SK-N-SH (cell line): ENCODE results near the gene C1orf174. TPM values are rescaled to one million over a fixed set of nuclear protein-coding genes. Genes with fewer than 3 reads are reported as not detected.

Experiments used
- CTCF ChIA-PET: fragments of 300-600, 350-600 bp; formaldehyde crosslinking; extraction: SDS; loops from one replicate; lab custom pipeline; 2021; lab: Yijun Ruan, JAX
- POLR2A ChIA-PET: fragments of 350-600 bp; sonication (Branson Sonifier 250); formaldehyde crosslinking; extraction: SDS; loops from one replicate; lab custom pipeline; 2020; ENCODE audit warnings: antibody characterized with exemption, inconsistent platforms; lab: Yijun Ruan, JAX
- DNase-seq: peaks from one replicate; pipeline ENCODE4 v3.0.0; 2012
- H2AFZ ChIP-seq: fragments of 200-600 bp; sonication (generic); 2 replicates; pipeline ENCODE4 v1.8.1; 2016; ENCODE audit warnings: antibody characterized with exemption, mild to moderate bottlenecking, low read depth
- H3F3A ChIP-seq: fragments of 200-600 bp; sonication (generic); replicated peaks from 2 replicates; pipeline ENCODE3; 2016; ENCODE audit warnings: antibody characterized with exemption, mild to moderate bottlenecking; ENCODE audit not compliant: insufficient read depth
- H3K27ac ChIP-seq, 2 experiments: fragments of 200-500 bp in 1 of 2; fragments of 200-600 bp in 1 of 2; sonication (Bioruptor generic) in 1 of 2; sonication (generic), shearing (Covaris generic) in 1 of 2; 2 replicates each; pipeline versions ENCODE4 v1.5.1 to v1.6.1; 2014 to 2016; ENCODE audit warnings: low read depth in 2 of 2, inconsistent platforms in 1 of 2, low read length in 1 of 2, mild to moderate bottlenecking in 1 of 2, mixed read lengths in 1 of 2
- H3K27me3 ChIP-seq: fragments of 200-600 bp; sonication (generic), shearing (Covaris generic); 2 replicates; pipeline ENCODE4 v1.6.1; 2016; ENCODE audit warnings: mixed run types; ENCODE audit not compliant: insufficient read depth
- H3K36me3 ChIP-seq, 2 experiments: fragments of 200-500 bp in 1 of 2; fragments of 200-600 bp in 1 of 2; sonication (Bioruptor generic) in 1 of 2; sonication (generic) in 1 of 2; replicated peaks in 1 of 2; 2 replicates each; pipeline versions ENCODE3 to v1.5.1; 2014 to 2016; ENCODE audit warnings: low read length in 1 of 2, mild to moderate bottlenecking in 1 of 2; ENCODE audit not compliant: insufficient read depth in 2 of 2, control insufficient read depth in 1 of 2
- H3K4me1 ChIP-seq, 2 experiments: fragments of 200-500 bp in 1 of 2; fragments of 200-600 bp in 1 of 2; sonication (Bioruptor generic) in 1 of 2; sonication (generic), shearing (Covaris generic) in 1 of 2; 2 replicates each; pipeline versions ENCODE4 v1.5.1 to v1.6.1; 2014 to 2016; ENCODE audit warnings: low read depth in 1 of 2, low read length in 1 of 2, mixed run types in 1 of 2; ENCODE audit not compliant: insufficient read depth in 2 of 2, control insufficient read depth in 1 of 2
- H3K4me2 ChIP-seq: fragments of 200-600 bp; sonication (generic), shearing (Covaris generic); 2 replicates; pipeline ENCODE4 v1.6.1; 2017; ENCODE audit warnings: mixed run types
- H3K4me3 ChIP-seq, 2 experiments: fragments of 200-500 bp in 1 of 2; fragments of 200-600 bp in 1 of 2; sonication (Bioruptor generic) in 1 of 2; sonication (generic), shearing (Covaris generic) in 1 of 2; 2 replicates each; pipeline versions ENCODE4 v1.5.1 to v1.8.1; 2014 to 2016; ENCODE audit warnings: low read depth in 2 of 2, inconsistent platforms in 1 of 2, low read length in 1 of 2, mild to moderate bottlenecking in 1 of 2, mixed read lengths in 1 of 2, moderate library complexity in 1 of 2
- H3K79me2 ChIP-seq: fragments of 200-600 bp; sonication (generic); 2 replicates; pipeline ENCODE4 v1.8.1; 2017; ENCODE audit warnings: mild to moderate bottlenecking; ENCODE audit not compliant: insufficient read depth
- H3K9ac ChIP-seq: fragments of 200-600 bp; sonication (generic); 2 replicates; pipeline ENCODE4 v1.6.1; 2017; ENCODE audit warnings: mixed run types
- H3K9me2 ChIP-seq: fragments of 200-600 bp; sonication (generic); 2 replicates; pipeline ENCODE4 v1.6.1; 2017; ENCODE audit warnings: mixed run types
- H3K9me3 ChIP-seq: fragments of 200-600 bp; sonication (generic); 2 replicates; pipeline ENCODE4 v1.6.1; 2017; ENCODE audit warnings: mixed run types, mild to moderate bottlenecking, moderate library complexity
- H4K20me1 ChIP-seq: fragments of 200-600 bp; sonication (generic); 2 replicates; pipeline ENCODE4 v1.6.1; 2017; ENCODE audit warnings: mild to moderate bottlenecking, mixed run types; ENCODE audit not compliant: insufficient read depth
- CHD2 ChIP-seq: fragments of 150-350 bp; IDR thresholded peaks from 2 replicates; pipeline ENCODE4 v1.6.1; 2018; ENCODE audit warnings: low read length; ENCODE audit not compliant: partially characterized antibody
- CTCF ChIP-seq: fragments of 200-600 bp; sonication (generic); IDR thresholded peaks from 2 replicates; pipeline ENCODE4 v1.6.1; 2017; ENCODE audit warnings: antibody characterized with exemption, mild to moderate bottlenecking, moderate library complexity
- ELF1 ChIP-seq: IDR thresholded peaks from 2 replicates; pipeline ENCODE4 v1.4.0; 2012
- EP300 ChIP-seq, 2 experiments: IDR thresholded peaks; 2 replicates each; pipeline versions ENCODE4 v1.4.0 to v1.6.1; 2012; ENCODE audit warnings: borderline replicate concordance in 1 of 2, low read depth in 1 of 2, low read length in 1 of 2
- FOXJ3 ChIP-seq: sonication (generic); formaldehyde crosslinking; IDR thresholded peaks from 2 replicates; pipeline ENCODE4 v1.5.1; 2020; ENCODE audit warnings: mild to moderate bottlenecking, missing genetic modification reagents
- FOXM1 ChIP-seq: IDR thresholded peaks from 2 replicates; pipeline ENCODE4 v1.4.0; 2012; ENCODE audit warnings: low read depth, mild to moderate bottlenecking
- GABPA ChIP-seq: IDR thresholded peaks from 2 replicates; pipeline ENCODE4 v1.4.0; 2012; ENCODE audit warnings: low read depth, mild to moderate bottlenecking
- IRF3 ChIP-seq: fragments of 150-350 bp; IDR thresholded peaks from 2 replicates; pipeline ENCODE4 v1.6.1; 2016; ENCODE audit warnings: mild to moderate bottlenecking, low read depth, low read length
- JUND ChIP-seq: IDR thresholded peaks from 2 replicates; pipeline ENCODE4 v1.4.0; 2012
- MAX ChIP-seq: IDR thresholded peaks from 2 replicates; pipeline ENCODE4 v1.4.0; 2012; ENCODE audit warnings: low read depth
- MEF2A ChIP-seq: IDR thresholded peaks from 2 replicates; pipeline ENCODE4 v1.4.0; 2012; ENCODE audit warnings: low read depth, borderline replicate concordance
- MXI1 ChIP-seq: IDR thresholded peaks from 2 replicates; pipeline ENCODE4 v1.6.1; 2012; ENCODE audit warnings: mild to moderate bottlenecking, low read depth, low read length, improper control_type of control experiment
- NFIC ChIP-seq: IDR thresholded peaks from 2 replicates; pipeline ENCODE4 v1.4.0; 2012; ENCODE audit warnings: borderline replicate concordance
- NRF1 ChIP-seq: IDR thresholded peaks from 2 replicates; pipeline ENCODE4 v1.6.1; 2012; ENCODE audit warnings: low read depth, mild to moderate bottlenecking, low read length
- POLR2AphosphoS5 ChIP-seq: IDR thresholded peaks from 2 replicates; pipeline ENCODE4 v1.6.1; 2012; ENCODE audit warnings: low read depth, low read length
- RAD21 ChIP-seq: IDR thresholded peaks from 2 replicates; pipeline ENCODE4 v1.6.1; 2012; ENCODE audit warnings: mild to moderate bottlenecking, low read length
- RCOR1 ChIP-seq: fragments of 150-350 bp; IDR thresholded peaks from 2 replicates; pipeline ENCODE4 v1.6.1; 2017; ENCODE audit warnings: antibody characterized with exemption, low read length
- RFX5 ChIP-seq: IDR thresholded peaks from 2 replicates; pipeline ENCODE4 v1.6.1; 2012; ENCODE audit warnings: mild to moderate bottlenecking, improper control_type of control experiment, low read length
- SIN3A ChIP-seq: IDR thresholded peaks from 2 replicates; pipeline ENCODE4 v1.6.1; 2012; ENCODE audit warnings: low read depth, mild to moderate bottlenecking, low read length, moderate library complexity, borderline replicate concordance
- SMC3 ChIP-seq: IDR thresholded peaks from 2 replicates; pipeline ENCODE4 v1.6.1; 2012; ENCODE audit warnings: low read depth, low read length, improper control_type of control experiment
- TCF12 ChIP-seq: IDR thresholded peaks from 2 replicates; pipeline ENCODE4 v1.4.0; 2012
- TEAD4 ChIP-seq: IDR thresholded peaks from 2 replicates; pipeline ENCODE4 v1.4.0; 2012; ENCODE audit warnings: mild to moderate bottlenecking, borderline replicate concordance; ENCODE audit not compliant: insufficient read depth
- USF1 ChIP-seq: IDR thresholded peaks from 2 replicates; pipeline ENCODE4 v1.4.0; 2012; ENCODE audit warnings: low read depth, borderline replicate concordance
- USF2 ChIP-seq: fragments of 150-350 bp; IDR thresholded peaks from 2 replicates; pipeline ENCODE4 v1.6.1; 2017; ENCODE audit warnings: antibody characterized with exemption, low read length, low read depth, borderline replicate concordance
- WGBS: methylation state at CpG from one replicate; pipeline ENCODE4 v1.1.6; 2017; ENCODE audit warnings: low lambda C conversion rate; 5-methylcytosine and 5-hydroxymethylcytosine counted together
- polyA plus RNA-seq, 3 experiments: library from polyadenylated mRNA; depleted of rRNA; stranded (reverse); fragments of >200 nt; gene quantifications; 2 replicates each; pipeline ENCODE4 v1.2.3, GENCODE V29; 2012

C1orf174 gene
- polyA plus RNA-seq, 1 of the 3 experiments (the other 2 are of a cell fraction), result 21.4 TPM

- Histone ChIP-seq H3F3A (peaks cover 3% of the 10 kb centered on the region), H3K27me3 (no peaks in the 10 kb centered on the region), H3K4me3 (no peak overlapping the region), H3K27ac (no peak overlapping the region), H3K36me3 (peaks cover 7 to 22% of the 10 kb centered on the region in 2 experiments), H3K9ac (no peak overlapping the region), H4K20me1 (no peaks in the 10 kb centered on the region), H3K4me2 (no peak overlapping the region), H2AFZ (no peak overlapping the region), H3K9me2 (no peaks in the 10 kb centered on the region), H3K79me2 (no peaks in the 10 kb centered on the region), H3K4me1 (no peaks in the 10 kb centered on the region), H3K9me3 (no peaks in the 10 kb centered on the region)
- CTCF ChIA-PET, result no interaction called here
- DNase-seq, result no peak
- POLR2A ChIA-PET, result no interaction called here
- TF ChIP-seq MAX (no peak), IRF3 (no peak), RFX5 (no peak), SMC3 (no peak), FOXJ3 (CRISPR knock-in tag) (no peak), NRF1 (no peak), RCOR1 (no peak), USF2 (no peak), NFIC (no peak), POLR2AphosphoS5 (no peak), RAD21 (no peak), MEF2A (no peak), ELF1 (no peak)
- WGBS, result 95% methylated on average over 16 of the region's 16 CpGs
Observed at GRCh38 chr1:3876716-3877115, 23.4 kb downstream of the C1orf174 start.

- Histone ChIP-seq H3K79me2 (no peaks in the 10 kb centered on the region), H3F3A (peaks cover 3% of the 10 kb centered on the region), H3K27me3 (no peaks in the 10 kb centered on the region), H3K4me3 (no peak overlapping the region), H3K9me3 (no peaks in the 10 kb centered on the region), H4K20me1 (no peaks in the 10 kb centered on the region), H3K9me2 (no peaks in the 10 kb centered on the region), H3K4me1 (no peaks in the 10 kb centered on the region), H3K9ac (no peak overlapping the region), H2AFZ (no peak overlapping the region), H3K36me3 (peaks cover 6 to 19% of the 10 kb centered on the region in 2 experiments), H3K4me2 (no peak overlapping the region), H3K27ac (no peak overlapping the region)
- WGBS, result 87% methylated on average over 10 of the region's 23 CpGs
- no peak for DNase-seq
- ChIA-PET POLR2A (no interaction called here), CTCF (no interaction called here)
- TF ChIP-seq EP300 (IDR thresholded peaks at IDR 0.05; ENCODE audit: borderline replicate concordance in 1 of 2, low read depth in 1 of 2, low read length in 1 of 2) (no peak), GABPA (no peak), RFX5 (no peak), NFIC (no peak), SIN3A (no peak), CTCF (no peak), FOXM1 (no peak), RAD21 (no peak), USF1 (no peak), CHD2 (no peak), TEAD4 (no peak), JUND (no peak), ELF1 (no peak), TCF12 (no peak), MAX (no peak), MXI1 (no peak), FOXJ3 (CRISPR knock-in tag) (no peak)
Observed at GRCh38 chr1:3874736-3875135, 25.3 kb downstream of the C1orf174 start.
